GM06990 (cell line): ENCODE results near the gene PRMT5.
"Not testable (repeated sequence)": the region's sequence is repeated elsewhere in the genome, so short reads cannot be mapped to it uniquely, and the experiment has no call there.

Experiments
- DNase-seq: peaks from one replicate; pipeline ENCODE4 v3.0.0-alpha.2; 2011; ENCODE audit not compliant: insufficient read length; ENCODE audit errors: extremely low read depth
- H3K27me3 ChIP-seq: replicated peaks from 2 replicates; pipeline ENCODE4 v1.6.0; 2011; ENCODE audit warnings: low read length; ENCODE audit not compliant: control insufficient read depth, insufficient read depth
- H3K36me3 ChIP-seq: 2 replicates; pipeline ENCODE4 v1.5.1; 2011; ENCODE audit warnings: low read length; ENCODE audit not compliant: control insufficient read depth, insufficient read depth
- H3K4me3 ChIP-seq: replicated peaks from 2 replicates; pipeline ENCODE4 v1.5.1; 2011; ENCODE audit warnings: low read depth, mild to moderate bottlenecking, control low read depth, low read length
- CTCF ChIP-seq: IDR thresholded peaks from 2 replicates; pipeline ENCODE4 v1.5.1; 2011; ENCODE audit warnings: low read length, control low read depth, mild to moderate bottlenecking, inconsistent platforms; ENCODE audit not compliant: insufficient read depth, poor library complexity, severe bottlenecking

The PRMT5 gene

GRCh38 chr14:22915886-22916521 is 13.2 kb downstream of the PRMT5 start:
- Histone ChIP-seq H3K36me3 (peaks cover 2% of the 10 kb centered on the region; the same call in 1 of the 2 replicates), H3K27me3 (no peaks in the 10 kb centered on the region), H3K4me3 (no peak overlapping the region)
- no peak for TF ChIP-seq CTCF
- DNase-seq = no peak

- H3K4me3 ChIP-seq, H3K36me3 ChIP-seq, H3K27me3 ChIP-seq, DNase-seq: not testable (repeated sequence)
Observed at GRCh38 chr14:22914836-22915235, 14.3 kb downstream of the PRMT5 start.

GRCh38 chr14:22910916-22911315 is 18.3 kb downstream of the PRMT5 start:
- H3K27me3 ChIP-seq = no peaks in the 10 kb centered on the region
- no peak for TF ChIP-seq CTCF
- DNase-seq = no peak
- peaks cover 18% of the 10 kb centered on the region for H3K36me3 ChIP-seq
- no peak overlapping the region for H3K4me3 ChIP-seq

GRCh38 chr14:22908601-22909000 is 20.6 kb downstream of the PRMT5 start:
- Histone ChIP-seq H3K36me3 (peaks cover 32% of the 10 kb centered on the region), H3K27me3 (no peaks in the 10 kb centered on the region), H3K4me3 (no peak overlapping the region)
- no peak for TF ChIP-seq CTCF
- no peak for DNase-seq

- no peaks in the 10 kb centered on the region for H3K27me3 ChIP-seq
- no peak overlapping the region for H3K4me3 ChIP-seq
- no peak for TF ChIP-seq CTCF
- peaks cover 39% of the 10 kb centered on the region for H3K36me3 ChIP-seq
- no peak for DNase-seq
Observed at GRCh38 chr14:22907429-22907828, 21.7 kb downstream of the PRMT5 start.

- peaks cover 47% of the 10 kb centered on the region for H3K36me3 ChIP-seq
- no peak for TF ChIP-seq CTCF
- DNase-seq = no peak
- H3K4me3 ChIP-seq = no peak overlapping the region
- H3K27me3 ChIP-seq = no peaks in the 10 kb centered on the region
Observed at GRCh38 chr14:22906073-22906472, 23.1 kb downstream of the PRMT5 start.
